ENCODE data around the gene BIRC5. TPM values are rescaled to one million over a fixed set of nuclear protein-coding genes. Genes with fewer than 3 reads are reported as not detected.

BIRC5 gene
- total RNA-seq, 1 donor from 2014 or later: 10.3 TPM

DNA sequence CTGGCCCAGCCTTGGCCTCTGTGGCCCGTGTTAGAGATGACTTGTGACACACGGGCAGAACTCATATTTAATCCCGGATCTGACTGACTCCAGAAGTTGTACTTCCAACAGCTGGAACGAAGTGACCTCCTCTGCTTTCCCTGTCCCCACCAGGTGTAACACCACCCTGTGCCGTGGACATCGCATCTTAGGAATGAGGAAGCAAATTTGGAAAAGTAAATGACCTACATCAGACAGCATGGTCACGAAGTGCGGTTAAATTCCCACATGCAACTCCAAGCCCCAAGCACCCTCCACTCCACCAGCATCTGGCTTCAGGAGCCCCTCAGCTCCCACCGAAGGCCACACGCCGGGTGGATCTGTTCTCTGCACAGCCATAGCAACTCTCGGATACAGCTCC, 30.1 kb upstream of the BIRC5 start:
- DNase-seq (ENCODE audit: low read depth in 2 of 2): no peak

DNA sequence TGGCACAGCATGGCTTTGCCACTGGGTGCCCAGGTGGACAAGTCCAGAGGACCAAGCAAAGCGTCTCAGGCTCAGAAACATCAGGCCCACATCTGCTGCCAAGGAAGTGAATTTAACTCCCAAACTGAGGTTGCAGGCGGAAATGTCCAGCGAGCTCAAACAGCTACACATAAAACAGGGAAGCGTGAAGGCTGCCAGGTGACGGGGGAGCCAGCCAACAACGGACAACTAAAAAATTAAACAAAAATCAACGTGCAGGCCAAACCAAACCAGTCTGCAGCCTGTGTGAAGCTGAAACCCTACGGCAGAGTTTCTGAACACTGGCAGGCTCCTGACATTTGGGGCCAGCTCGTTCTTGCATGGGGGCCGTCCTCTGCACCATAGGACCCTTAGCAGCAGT, 29.7 kb upstream of the BIRC5 start:
- DNase-seq (ENCODE audit: low read depth in 2 of 2): peak in 1 of 2 donors; percentile 26

DNA sequence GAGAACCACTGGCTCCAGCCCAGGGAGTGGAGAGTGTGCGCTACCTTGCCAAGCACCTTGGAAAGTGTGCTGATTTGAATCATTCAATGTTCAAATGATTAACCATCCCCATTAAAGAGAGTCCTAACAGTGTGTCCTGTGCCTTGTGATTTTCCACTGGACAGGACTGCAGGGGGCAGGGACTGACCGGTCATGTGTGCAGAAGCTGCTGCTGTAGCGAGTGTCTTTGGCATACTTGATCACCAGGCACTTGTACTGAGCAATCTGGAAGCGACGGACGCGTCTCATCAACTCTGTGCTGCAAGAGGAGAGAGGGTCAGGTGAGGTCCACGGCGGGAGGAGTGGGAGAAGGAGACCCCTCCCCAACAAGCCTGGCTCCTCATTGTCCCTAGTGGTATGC, 29.2 kb upstream of the BIRC5 start:
- peak in 1 of 2 donors; percentile 49 for DNase-seq (ENCODE audit: low read depth in 2 of 2)

DNA sequence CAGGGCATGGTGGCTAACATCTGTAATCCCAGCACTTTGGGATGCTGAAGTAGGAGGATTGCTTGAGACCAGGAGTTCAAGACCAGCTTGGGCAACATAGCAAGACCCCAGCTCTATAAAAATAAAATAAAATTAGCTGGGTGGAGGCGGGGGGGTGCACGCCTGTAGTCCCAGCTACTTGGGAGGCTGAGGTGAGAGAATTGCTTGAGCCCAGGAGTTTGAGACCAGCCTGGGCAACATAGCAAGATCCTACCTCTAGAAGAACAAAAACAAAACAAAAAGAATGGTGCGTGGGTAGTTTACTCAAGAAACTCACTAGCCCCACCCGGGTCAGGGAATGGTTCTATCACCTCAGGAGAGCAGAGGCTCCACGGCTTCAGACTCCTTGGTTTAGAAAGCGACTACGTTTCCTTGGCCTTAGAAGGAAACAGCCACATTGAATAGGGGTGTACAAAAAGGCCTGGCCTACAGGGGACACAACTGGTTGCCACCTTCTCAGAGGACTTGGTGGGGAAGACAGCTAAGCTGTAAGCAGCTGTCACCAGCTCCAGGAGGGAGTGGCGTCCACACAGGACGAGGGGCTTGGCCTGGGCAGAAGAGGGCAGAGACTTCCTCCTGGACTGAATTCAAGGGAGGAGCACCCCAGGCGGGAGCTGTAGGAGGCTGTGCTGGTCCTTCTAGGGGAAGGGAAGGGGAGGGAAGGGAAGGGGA, 27.9 kb upstream of the BIRC5 start:
- no peak for DNase-seq (ENCODE audit: low read depth in 2 of 2)

DNA sequence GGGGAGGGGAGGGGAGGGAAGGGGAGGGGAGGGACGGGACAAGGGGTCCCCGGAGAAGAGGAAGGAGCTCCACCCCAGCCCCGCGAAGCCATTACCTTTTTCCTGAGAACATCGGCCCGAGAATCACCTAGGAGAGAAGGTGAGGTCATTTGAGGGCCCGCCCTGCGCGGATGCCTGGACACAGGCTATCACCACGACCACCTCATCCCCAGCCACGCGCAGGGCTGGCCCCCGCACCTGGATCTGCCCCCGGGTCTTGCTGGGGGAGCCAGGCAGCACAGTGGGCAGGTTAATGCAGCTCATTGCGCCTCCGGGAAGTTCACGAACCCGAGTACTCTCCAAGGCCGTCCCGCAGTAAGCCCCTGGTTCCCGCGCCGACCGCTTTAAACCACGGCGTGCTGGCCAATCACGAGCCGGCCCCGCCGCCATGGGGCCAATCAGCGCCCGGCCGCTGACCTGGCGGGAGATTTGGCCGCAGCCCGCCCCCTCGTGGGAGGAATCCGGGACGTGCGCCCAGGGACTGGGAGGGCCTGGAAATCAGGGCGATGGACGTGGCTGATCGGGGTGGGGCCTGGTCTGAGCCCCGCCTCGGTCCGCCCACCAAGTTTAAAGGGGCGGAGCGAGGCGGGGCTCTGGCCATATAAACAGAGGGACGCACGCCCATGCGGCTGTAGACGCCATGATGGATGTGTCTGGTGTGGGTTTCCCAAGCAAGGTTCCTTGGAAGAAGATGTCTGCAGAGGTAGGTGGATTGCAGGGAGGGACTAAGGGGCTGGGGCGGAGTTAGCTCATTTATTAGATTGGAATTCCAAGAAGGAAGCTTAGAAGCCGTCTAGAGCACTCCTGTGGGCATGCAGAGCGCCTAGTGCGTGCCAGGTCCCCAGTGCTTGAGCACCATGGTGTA, 27.1 kb upstream of the BIRC5 start, which contains the start of the genes AFMID and TK1:
Gene AFMID, plus strand, starts transcription at position 671 of the 904 bp plus-strand sequence. Its CDS starts 9 bp downstream, at position 680.
Gene TK1, minus strand, starts transcription at position 361 of the 904 bp plus-strand sequence. Its CDS starts 58 bp downstream, at position 303.
- peak; percentile 97 to 98 for DNase-seq (ENCODE audit: low read depth in 2 of 2)

DNA sequence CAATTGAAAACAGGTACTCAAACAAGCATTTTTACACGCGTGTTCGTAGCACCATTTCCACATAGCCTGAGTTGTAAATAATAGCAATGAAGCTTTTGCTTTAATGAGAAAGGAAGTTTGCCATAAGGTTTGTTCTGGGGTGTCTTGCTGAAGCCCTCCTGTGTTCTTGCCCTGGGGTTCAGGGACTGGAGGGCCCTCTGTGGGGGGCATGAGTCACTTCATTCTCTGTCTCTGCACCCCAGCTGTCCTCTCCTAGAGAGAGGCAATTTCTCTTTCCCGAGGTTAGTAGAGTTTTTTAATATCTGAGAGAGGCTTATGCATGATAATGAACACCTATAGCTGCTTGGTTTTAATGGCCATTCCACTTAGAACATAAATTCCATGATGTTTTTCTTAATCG, 17.3 kb upstream of the BIRC5 start:
- DNase-seq (ENCODE audit: low read depth in 2 of 2): no peak

DNA sequence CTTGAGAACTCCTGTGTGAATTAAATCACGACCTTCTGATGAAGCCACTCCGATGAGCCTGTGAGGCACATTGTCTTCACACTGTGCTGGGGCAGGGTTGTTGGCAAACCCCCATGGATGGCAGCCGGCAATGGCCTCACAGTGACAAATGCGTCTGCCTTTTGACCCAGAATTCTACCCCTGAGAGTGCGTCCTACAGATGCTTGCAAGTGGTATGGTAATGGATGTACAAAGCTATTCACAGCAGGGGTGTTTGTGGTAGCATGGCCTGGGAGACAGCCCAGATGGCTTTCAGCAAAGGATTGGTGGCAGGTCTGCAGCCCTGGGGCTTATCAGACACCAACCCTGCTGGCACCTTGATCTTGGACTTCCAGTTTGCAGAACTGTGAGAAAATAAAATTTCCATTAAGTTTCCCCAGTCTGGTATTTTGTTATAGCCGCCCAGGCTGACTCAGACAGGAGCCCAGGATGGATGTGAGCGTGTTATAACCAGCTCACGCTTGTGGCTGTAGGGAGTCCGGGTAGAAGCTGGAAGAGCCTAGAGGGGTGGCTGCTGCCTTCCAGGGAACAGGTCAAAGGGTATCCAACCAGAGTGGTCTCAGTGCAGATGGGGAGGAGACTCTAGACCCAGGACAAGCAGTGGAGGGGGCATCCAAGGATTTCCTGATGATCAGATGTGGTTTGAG, 16.8 kb upstream of the BIRC5 start:
- no peak for DNase-seq (ENCODE audit: low read depth in 2 of 2)

DNA sequence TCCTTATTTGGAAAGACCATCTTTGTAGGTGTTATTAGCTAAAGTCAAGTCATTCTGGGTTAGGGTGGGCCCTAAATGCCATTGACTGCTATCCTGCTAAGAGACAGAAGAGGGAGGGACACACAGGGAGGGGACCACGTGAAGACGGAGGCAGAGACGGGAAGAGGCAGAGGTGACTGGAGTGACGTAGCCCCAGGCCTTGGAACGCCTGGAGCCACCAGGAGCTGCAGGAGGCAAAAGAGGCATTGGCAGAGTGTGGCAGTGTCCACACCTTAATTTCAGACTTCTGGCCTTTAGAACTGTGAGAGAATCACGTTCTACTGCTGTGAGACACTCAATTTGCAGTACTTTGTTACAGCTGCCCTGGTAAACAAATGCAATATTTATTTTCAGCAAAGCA, 13.6 kb upstream of the BIRC5 start:
- DNase-seq (ENCODE audit: low read depth in 2 of 2): no peak

DNA sequence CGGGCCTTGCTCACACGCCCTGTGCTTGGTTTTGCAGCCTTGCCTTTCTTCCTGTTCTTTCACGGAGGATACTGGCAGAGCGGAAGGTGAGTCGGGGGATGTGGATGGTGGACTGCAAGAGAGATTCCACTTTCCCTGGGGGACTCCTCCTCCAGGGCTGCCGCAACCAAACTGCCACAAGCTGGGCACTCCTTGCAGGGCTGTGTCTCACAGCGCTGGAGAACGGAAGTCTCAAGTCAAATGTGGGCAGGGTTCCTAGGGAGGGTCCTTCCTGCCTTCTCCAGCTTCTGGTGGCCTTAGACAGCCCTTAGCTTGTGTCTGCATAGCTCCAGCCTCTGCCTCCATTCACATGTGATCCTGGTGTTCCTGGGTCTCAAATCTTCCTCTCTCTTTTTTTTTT, 11.4 kb upstream of the BIRC5 start:
- DNase-seq (ENCODE audit: low read depth in 2 of 2): no peak

DNA sequence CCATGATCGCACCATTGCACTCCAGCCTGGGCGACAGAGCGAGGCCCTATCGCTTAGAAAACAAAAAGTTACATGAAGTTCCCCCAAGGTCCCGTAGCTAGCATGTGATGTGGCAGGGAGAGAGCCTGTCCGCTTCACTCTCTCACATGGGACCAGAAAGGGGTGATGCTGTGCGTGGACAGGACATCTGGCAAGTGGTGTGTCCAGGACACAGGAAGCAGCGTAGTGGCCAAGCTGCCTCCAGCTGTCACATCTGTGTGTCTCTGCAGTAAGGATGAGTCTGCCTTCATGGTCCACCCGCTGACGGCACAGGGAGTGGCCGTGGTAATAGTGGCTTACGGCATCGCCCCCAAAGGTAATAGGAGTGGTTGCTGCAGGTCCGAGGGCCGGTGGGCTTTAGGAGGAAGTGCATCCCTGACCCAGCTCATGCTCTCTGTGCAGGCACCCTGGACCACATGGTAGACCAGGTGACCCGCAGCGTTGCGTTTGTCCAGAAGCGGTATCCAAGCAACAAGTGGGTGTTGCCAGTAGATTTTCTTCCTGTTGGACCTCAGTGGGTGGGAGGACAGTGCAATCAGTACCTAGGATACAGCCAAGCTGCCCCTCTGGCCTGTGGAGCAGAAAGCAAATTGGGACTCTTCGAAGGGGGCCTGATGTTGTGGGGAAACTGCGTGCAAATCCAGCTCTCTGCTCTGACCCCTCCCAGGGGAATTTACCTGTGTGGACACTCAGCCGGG, 9.5 kb upstream of the BIRC5 start:
- DNase-seq (ENCODE audit: low read depth in 2 of 2): no peak

DNA sequence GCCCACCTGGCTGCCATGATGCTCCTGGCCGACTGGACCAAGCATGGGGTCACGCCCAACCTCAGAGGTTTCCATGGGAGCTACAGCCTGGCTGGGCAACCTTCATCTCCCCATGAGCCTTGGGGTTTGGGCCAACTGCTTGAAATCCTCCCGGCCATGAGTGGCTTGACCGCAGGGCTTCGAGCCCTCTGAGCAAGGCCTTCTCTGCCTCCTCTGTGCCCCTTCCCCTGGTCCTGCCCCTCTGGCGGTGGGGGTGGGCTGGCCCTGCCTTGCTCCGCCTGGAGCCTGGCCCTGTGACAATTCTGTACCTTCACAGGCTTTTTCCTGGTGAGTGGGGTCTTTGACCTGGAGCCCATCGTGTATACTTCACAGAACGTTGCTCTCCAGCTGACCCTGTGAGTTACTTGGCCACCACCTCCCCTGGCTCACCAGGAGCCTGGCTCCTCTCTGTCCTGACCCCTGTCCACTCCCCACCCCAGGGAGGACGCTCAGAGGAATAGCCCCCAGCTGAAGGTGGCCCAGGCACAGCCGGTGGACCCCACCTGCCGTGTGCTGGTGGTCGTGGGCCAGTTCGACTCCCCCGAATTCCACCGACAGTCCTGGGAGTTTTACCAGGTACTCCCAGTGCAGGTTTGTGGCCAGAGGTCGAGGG, 8.8 kb upstream of the BIRC5 start:
- no peak for DNase-seq (ENCODE audit: low read depth in 2 of 2)

DNA sequence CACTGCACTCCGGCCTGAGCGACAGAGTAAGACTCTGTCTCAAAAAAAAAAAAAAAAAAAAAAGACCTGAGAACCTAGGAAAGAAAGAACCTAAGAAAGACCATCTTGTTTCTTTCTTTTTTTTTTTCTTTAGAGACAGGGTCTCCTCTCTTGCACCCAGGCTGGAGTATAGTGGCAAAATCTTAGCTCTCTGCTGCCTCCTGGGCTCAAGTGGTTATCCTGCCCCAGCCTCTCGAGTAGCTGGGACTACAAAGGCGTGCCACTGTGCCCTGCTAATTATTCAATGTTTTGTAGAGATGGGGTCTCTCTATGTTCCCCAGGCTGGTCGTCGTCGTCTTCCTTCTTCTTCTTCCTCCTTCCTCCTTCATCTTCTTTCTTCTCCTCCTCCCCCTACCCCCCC, 7.8 kb upstream of the BIRC5 start:
- no peak for DNase-seq (ENCODE audit: low read depth in 2 of 2)

DNA sequence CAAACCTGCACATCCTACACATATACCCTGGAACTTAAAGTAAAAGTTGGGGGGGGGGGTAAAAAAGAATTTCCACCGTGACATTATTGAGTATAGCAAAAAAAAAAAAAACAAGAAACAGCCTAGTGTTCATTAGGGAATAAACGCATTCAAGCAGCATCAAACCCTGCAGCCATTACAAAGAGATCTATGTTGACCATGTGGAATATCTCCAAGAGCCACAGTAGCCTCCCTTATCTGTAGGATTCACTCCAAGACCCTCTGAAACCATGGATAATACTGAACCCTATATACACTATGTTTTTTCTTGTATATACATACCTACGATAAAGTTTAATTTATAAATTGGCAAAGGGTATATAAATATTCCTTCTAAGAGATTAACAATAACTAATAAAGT, 5.6 kb upstream of the BIRC5 start:
- no peak for DNase-seq (ENCODE audit: low read depth in 2 of 2)

DNA sequence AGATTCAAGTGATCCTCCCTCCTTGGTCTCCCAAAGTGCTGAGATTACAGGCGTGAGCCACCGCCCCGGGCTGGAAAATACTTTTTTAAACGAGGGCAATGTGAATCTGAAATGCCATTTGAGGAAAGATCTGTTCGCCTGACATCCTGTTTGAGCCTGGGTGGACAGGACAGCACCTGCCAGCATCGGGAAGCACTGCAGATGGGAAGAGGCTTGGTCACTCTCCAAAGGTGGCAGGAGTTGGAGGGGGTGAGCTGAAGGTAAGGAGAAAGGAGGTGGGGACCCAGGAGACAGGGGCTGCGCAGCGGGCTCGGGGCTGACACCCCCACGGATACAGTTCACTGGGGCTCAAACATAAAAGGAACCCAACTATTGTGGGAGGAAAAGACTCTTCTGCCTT, 3.9 kb upstream of the BIRC5 start:
- DNase-seq (ENCODE audit: low read depth in 2 of 2): no peak

DNA sequence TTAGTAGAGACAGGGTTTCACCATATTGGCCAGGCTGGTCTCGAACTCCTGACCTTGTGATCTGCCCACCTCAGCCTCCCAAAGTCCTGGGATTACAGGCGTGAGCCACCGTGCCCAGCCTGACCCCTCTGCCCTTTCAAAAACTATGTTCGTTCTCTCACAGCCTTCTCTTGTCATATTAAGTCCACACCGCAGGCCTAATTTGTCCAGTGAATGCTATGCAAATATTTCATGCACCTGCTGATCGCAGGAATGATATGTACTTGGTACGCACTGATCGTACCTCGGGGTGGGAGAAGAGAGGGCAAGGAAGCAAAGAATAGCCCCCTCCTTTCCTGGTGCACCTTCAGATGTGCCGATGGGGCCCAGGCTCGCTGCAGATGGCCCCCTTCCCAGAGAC, 3.0 kb upstream of the BIRC5 start:
- DNase-seq (ENCODE audit: low read depth in 2 of 2): no peak

DNA sequence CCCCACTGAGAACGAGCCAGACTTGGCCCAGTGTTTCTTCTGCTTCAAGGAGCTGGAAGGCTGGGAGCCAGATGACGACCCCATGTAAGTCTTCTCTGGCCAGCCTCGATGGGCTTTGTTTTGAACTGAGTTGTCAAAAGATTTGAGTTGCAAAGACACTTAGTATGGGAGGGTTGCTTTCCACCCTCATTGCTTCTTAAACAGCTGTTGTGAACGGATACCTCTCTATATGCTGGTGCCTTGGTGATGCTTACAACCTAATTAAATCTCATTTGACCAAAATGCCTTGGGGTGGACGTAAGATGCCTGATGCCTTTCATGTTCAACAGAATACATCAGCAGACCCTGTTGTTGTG, 631 bp downstream of the BIRC5 start:
- DNase-seq (ENCODE audit: low read depth in 2 of 2): no peak

DNA sequence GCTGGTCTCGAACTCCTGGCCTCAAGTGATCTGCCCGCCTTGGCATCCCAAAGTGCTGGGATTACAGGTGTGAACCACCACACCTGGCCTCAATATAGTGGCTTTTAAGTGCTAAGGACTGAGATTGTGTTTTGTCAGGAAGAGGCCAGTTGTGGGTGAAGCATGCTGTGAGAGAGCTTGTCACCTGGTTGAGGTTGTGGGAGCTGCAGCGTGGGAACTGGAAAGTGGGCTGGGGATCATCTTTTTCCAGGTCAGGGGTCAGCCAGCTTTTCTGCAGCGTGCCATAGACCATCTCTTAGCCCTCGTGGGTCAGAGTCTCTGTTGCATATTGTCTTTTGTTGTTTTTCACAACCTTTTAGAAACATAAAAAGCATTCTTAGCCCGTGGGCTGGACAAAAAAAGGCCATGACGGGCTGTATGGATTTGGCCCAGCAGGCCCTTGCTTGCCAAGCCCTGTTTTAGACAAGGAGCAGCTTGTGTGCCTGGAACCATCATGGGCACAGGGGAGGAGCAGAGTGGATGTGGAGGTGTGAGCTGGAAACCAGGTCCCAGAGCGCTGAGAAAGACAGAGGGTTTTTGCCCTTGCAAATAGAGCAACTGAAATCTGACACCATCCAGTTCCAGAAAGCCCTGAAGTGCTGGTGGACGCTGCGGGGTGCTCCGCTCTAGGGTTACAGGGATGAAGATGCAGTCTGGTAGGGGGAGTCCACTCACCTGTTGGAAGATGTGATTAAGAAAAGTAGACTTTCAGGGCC, 5.5 kb downstream of the BIRC5 start:
- no peak for DNase-seq (ENCODE audit: low read depth in 2 of 2)

DNA sequence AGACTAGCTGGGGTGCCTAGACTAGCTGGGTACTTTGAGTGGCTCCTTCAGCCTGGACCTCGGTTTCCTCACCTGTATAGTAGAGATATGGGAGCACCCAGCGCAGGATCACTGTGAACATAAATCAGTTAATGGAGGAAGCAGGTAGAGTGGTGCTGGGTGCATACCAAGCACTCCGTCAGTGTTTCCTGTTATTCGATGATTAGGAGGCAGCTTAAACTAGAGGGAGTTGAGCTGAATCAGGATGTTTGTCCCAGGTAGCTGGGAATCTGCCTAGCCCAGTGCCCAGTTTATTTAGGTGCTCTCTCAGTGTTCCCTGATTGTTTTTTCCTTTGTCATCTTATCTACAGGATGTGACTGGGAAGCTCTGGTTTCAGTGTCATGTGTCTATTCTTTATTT, 9.0 kb downstream of the BIRC5 start:
- DNase-seq (ENCODE audit: low read depth in 2 of 2): peak; percentile 41 to 77

DNA sequence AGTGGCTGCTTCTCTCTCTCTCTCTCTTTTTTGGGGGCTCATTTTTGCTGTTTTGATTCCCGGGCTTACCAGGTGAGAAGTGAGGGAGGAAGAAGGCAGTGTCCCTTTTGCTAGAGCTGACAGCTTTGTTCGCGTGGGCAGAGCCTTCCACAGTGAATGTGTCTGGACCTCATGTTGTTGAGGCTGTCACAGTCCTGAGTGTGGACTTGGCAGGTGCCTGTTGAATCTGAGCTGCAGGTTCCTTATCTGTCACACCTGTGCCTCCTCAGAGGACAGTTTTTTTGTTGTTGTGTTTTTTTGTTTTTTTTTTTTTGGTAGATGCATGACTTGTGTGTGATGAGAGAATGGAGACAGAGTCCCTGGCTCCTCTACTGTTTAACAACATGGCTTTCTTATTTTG, 9.7 kb downstream of the BIRC5 start:
- DNase-seq (ENCODE audit: low read depth in 2 of 2): no peak

All from lung microvascular endothelial cell (primary cell).